OCI-LY1 (cell line): ENCODE data around the gene VEGFB.

ENCODE experiments used
- EZH2 ChIP-seq: fragments of 200-600 bp; sonication (generic), shearing (Covaris generic); IDR thresholded peaks from 2 replicates; pipeline ENCODE4 v1.8.0; 2017; ENCODE audit warnings: borderline replicate concordance, mixed run types, mild to moderate bottlenecking, antibody characterized with exemption, low read length, moderate library complexity, mixed read lengths
- TF ChIP-seq, protein P1 (sequence below): fragments of 200-600 bp; sonication (generic), shearing (Covaris generic); IDR thresholded peaks from 2 replicates; pipeline ENCODE4 v1.5.1; 2017; ENCODE audit warnings: mild to moderate bottlenecking, antibody characterized with exemption, low read length, moderate library complexity, mixed read lengths

DNA sequence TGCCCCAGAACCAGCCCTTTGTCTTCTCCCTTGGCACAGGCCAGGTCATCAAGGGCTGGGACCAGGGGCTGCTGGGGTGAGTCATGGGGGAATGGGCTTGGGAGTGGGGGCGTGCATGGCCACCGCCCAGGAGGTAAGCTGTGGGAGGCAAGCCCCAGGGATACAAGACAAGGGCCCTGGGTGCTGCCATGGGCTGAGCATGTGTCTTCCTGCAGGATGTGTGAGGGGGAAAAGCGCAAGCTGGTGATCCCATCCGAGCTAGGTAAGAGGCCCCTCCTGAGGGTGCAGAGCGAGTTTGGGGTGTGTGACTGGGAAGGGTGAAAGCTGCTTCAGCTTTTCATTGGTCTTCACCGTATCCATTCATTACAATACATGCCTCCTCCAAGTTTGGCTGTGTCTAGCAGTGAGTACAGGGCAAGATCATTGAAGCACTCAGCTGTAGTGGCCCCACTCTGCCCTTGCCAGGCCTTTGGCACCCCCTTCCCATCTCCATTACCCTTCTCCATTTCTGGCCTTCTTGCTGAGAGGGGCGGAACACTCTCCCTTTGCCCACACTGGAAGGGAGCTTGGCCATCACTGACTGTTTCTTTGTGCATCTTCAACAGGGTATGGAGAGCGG, 9.0 kb downstream of the VEGFB start:
- no peak for TF ChIP-seq EZH2
- TF ChIP-seq, protein P1, sequence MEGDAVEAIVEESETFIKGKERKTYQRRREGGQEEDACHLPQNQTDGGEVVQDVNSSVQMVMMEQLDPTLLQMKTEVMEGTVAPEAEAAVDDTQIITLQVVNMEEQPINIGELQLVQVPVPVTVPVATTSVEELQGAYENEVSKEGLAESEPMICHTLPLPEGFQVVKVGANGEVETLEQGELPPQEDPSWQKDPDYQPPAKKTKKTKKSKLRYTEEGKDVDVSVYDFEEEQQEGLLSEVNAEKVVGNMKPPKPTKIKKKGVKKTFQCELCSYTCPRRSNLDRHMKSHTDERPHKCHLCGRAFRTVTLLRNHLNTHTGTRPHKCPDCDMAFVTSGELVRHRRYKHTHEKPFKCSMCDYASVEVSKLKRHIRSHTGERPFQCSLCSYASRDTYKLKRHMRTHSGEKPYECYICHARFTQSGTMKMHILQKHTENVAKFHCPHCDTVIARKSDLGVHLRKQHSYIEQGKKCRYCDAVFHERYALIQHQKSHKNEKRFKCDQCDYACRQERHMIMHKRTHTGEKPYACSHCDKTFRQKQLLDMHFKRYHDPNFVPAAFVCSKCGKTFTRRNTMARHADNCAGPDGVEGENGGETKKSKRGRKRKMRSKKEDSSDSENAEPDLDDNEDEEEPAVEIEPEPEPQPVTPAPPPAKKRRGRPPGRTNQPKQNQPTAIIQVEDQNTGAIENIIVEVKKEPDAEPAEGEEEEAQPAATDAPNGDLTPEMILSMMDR, result no peak
